Naive B cell (primary cell): Measurements from ENCODE around the gene NFATC2. TPM values are rescaled to one million over a fixed set of nuclear protein-coding genes. Genes with fewer than 3 reads are reported as not detected.

Source experiments
- ATAC-seq, 2 donors: fragments of 150-1000 bp; cut with Tn5 transposase; 2 replicates each; pipeline ENCODE4 v1.10.0; 2021; ENCODE audit warnings: low read depth in 2 of 2, mild to moderate bottlenecking in 2 of 2, moderate library complexity in 2 of 2
- DNase-seq: peaks from one replicate; pipeline ENCODE4 v3.0.0; 2022
- H3K27ac Mint-ChIP-seq, 6 donors: one replicate each; pipeline ENCODE4 v1.8.0; 2020 to 2022; ENCODE audit warnings: mild to moderate bottlenecking in 6 of 6, mixed read lengths in 6 of 6, moderate library complexity in 5 of 6, inconsistent platforms in 2 of 6
- H3K27me3 Mint-ChIP-seq, 3 donors: one replicate each; pipeline ENCODE4 v1.8.0; 2021 to 2022; ENCODE audit warnings: mixed read lengths in 3 of 3, mild to moderate bottlenecking in 1 of 3
- H3K36me3 Mint-ChIP-seq, 2 donors: one replicate each; pipeline ENCODE4 v1.8.0; 2020 to 2022; ENCODE audit warnings: mixed read lengths in 2 of 2, inconsistent platforms in 1 of 2, mild to moderate bottlenecking in 1 of 2
- H3K4me1 Mint-ChIP-seq, 3 donors: one replicate each; pipeline ENCODE4 v1.8.0; 2020 to 2022; ENCODE audit warnings: mixed read lengths in 3 of 3, inconsistent platforms in 1 of 3, mild to moderate bottlenecking in 1 of 3, moderate library complexity in 1 of 3
- H3K4me3 Mint-ChIP-seq, 8 donors: one replicate each; pipeline ENCODE4 v1.8.0; 2020 to 2022; ENCODE audit warnings: mild to moderate bottlenecking in 8 of 8, mixed read lengths in 8 of 8, moderate library complexity in 8 of 8, inconsistent platforms in 2 of 8
- H3K9me3 Mint-ChIP-seq, 7 donors: one replicate each; pipeline ENCODE4 v1.8.0; 2020 to 2022; ENCODE audit warnings: mixed read lengths in 7 of 7, mild to moderate bottlenecking in 5 of 7, inconsistent platforms in 2 of 7, moderate library complexity in 1 of 7
- polyA plus RNA-seq, 6 donors: library from polyadenylated mRNA; unstranded; fragments of 300-500 nt; fragmentation: Illumina TruSeq; gene quantifications; one replicate each; pipeline ENCODE4 v1.2.3, GENCODE V29; 2021; ENCODE audit warnings: low read depth in 6 of 6

The NFATC2 gene
- polyA plus RNA-seq, 6 donors from 2014 or later: 4.6 to 22.9 (median 14.6) TPM

GRCh38 chr20:51342510-51343236 lies 199.8 kb downstream of the NFATC2 start:
- Mint-ChIP-seq H3K36me3 (peaks cover 0 to 17% of the 10 kb centered on the region in 2 donors), H3K27me3 (peaks cover 17 to 38% (median 28%) of the 10 kb centered on the region in 3 donors), H3K4me3 (no peak overlapping the region), H3K27ac (no peak overlapping the region), H3K4me1 (peaks cover 0 to 3% (median 0%) of the 10 kb centered on the region in 3 donors), H3K9me3 (peaks cover 2 to 19% (median 12%) of the 10 kb centered on the region in 7 donors)
- DNase-seq (no peak), ATAC-seq (no peak)

GRCh38 chr20:51341581-51341980 lies 200.9 kb downstream of the NFATC2 start:
- ATAC-seq: no peak
- Mint-ChIP-seq H3K4me1 (peaks cover 0 to 4% (median 3%) of the 10 kb centered on the region in 3 donors), H3K36me3 (peaks cover 0 to 17% of the 10 kb centered on the region in 2 donors), H3K27me3 (peaks cover 17 to 42% (median 28%) of the 10 kb centered on the region in 3 donors), H3K4me3 (no peak overlapping the region), H3K27ac (peak overlapping the region in 1 of 6 donors; percentile 42), H3K9me3 (peaks cover 2 to 19% (median 12%) of the 10 kb centered on the region in 7 donors)
- DNase-seq: no peak

GRCh38 chr20:51340451-51340840 lies 202.1 kb downstream of the NFATC2 start:
- no peak for ATAC-seq
- Mint-ChIP-seq H3K9me3 (peaks cover 2 to 19% (median 12%) of the 10 kb centered on the region in 7 donors), H3K36me3 (peaks cover 0 to 17% of the 10 kb centered on the region in 2 donors), H3K4me1 (peaks cover 0 to 4% (median 3%) of the 10 kb centered on the region in 3 donors), H3K27ac (no peak overlapping the region), H3K4me3 (no peak overlapping the region), H3K27me3 (peaks cover 17 to 37% (median 28%) of the 10 kb centered on the region in 3 donors)
- DNase-seq: no peak

GRCh38 chr20:51339721-51340450 lies 202.6 kb downstream of the NFATC2 start:
- H3K4me1 Mint-ChIP-seq: peaks cover 0 to 4% (median 3%) of the 10 kb centered on the region in 3 donors
- H3K27me3 Mint-ChIP-seq: peaks cover 17 to 32% (median 28%) of the 10 kb centered on the region in 3 donors
- DNase-seq: no peak
- ATAC-seq: no peak
- H3K9me3 Mint-ChIP-seq: peaks cover 2 to 17% (median 12%) of the 10 kb centered on the region in 7 donors
- no peak overlapping the region for H3K4me3 Mint-ChIP-seq
- no peak overlapping the region for H3K27ac Mint-ChIP-seq
- H3K36me3 Mint-ChIP-seq: peaks cover 0 to 17% of the 10 kb centered on the region in 2 donors

GRCh38 chr20:51338692-51339440 lies 203.7 kb downstream of the NFATC2 start:
- peaks cover 0 to 9% of the 10 kb centered on the region in 2 donors for H3K36me3 Mint-ChIP-seq
- DNase-seq: no peak
- no peak for ATAC-seq
- H3K4me3 Mint-ChIP-seq: no peak overlapping the region
- peaks cover 12 to 28% (median 27%) of the 10 kb centered on the region in 3 donors for H3K27me3 Mint-ChIP-seq
- H3K9me3 Mint-ChIP-seq: peaks cover 2 to 10% (median 8%) of the 10 kb centered on the region in 7 donors
- H3K4me1 Mint-ChIP-seq: peaks cover 0 to 4% (median 3%) of the 10 kb centered on the region in 3 donors
- no peak overlapping the region for H3K27ac Mint-ChIP-seq

GRCh38 chr20:51337126-51337805 lies 205.3 kb downstream of the NFATC2 start:
- ATAC-seq (no peak), DNase-seq (no peak)
- no peaks in the 10 kb centered on the region for H3K9me3 Mint-ChIP-seq
- H3K36me3 Mint-ChIP-seq: no peaks in the 10 kb centered on the region
- H3K4me1 Mint-ChIP-seq: peaks cover 0 to 4% (median 3%) of the 10 kb centered on the region in 3 donors
- no peak overlapping the region for H3K4me3 Mint-ChIP-seq
- peaks cover 0 to 21% (median 21%) of the 10 kb centered on the region in 3 donors for H3K27me3 Mint-ChIP-seq
- no peak overlapping the region for H3K27ac Mint-ChIP-seq

Other genes starting within 250 kb of the NFATC2 start
- under 1 TPM in 3 of 6 donors, not detected in 3; 0.07 to 0.13 (median 0.10) TPM for gene ATP9A, start 225.7 kb upstream of the NFATC2 start, polyA plus RNA-seq